Activated CD8-positive, alpha-beta memory T cell treated with anti-CD3 and anti-CD28 coated beads for 4 hours (primary cell): ENCODE data around the gene USP50.
"Not testable (repeated sequence)": the region's sequence is repeated elsewhere in the genome, so short reads cannot be mapped to it uniquely, and the experiment has no call there.

Source experiments
- DNase-seq, 2 donors: peaks; one replicate each; pipeline ENCODE4 v3.0.0-alpha.2; 2020; ENCODE audit warnings: low read depth in 2 of 2

USP50 gene

GRCh38 chr15:50546566-50546965 is at the start of gene USP50:
Gene USP50 (minus strand): TSS chr15:50546666. CDS start chr15:50546525, 141 bp downstream.
- no peak for DNase-seq

- DNase-seq: no peak
Observed at GRCh38 chr15:50594311-50594710, 47.8 kb upstream of the USP50 start.

GRCh38 chr15:50593761-50594160 is 47.3 kb upstream of the USP50 start:
- no peak for DNase-seq

- no peak for DNase-seq
Observed at GRCh38 chr15:50590288-50590687, 43.8 kb upstream of the USP50 start.

GRCh38 chr15:50577492-50577891 is 31.0 kb upstream of the USP50 start:
- no peak for DNase-seq

GRCh38 chr15:50576166-50576565 is 29.7 kb upstream of the USP50 start:
- no peak for DNase-seq

GRCh38 chr15:50573842-50574241 is 27.4 kb upstream of the USP50 start:
- DNase-seq: not testable (repeated sequence)

- DNase-seq: no peak
Observed at GRCh38 chr15:50563756-50564155, 17.3 kb upstream of the USP50 start.

GRCh38 chr15:50562735-50563640 is 16.5 kb upstream of the USP50 start:
- no peak for DNase-seq

GRCh38 chr15:50558012-50558411 is 11.5 kb upstream of the USP50 start:
- DNase-seq: no peak

GRCh38 chr15:50556642-50557371 is 10.3 kb upstream of the USP50 start:
- no peak for DNase-seq

- DNase-seq: no peak
Observed at GRCh38 chr15:50552238-50552637, 5.8 kb upstream of the USP50 start.

- DNase-seq: no peak
Observed at GRCh38 chr15:50549326-50549725, 2.9 kb upstream of the USP50 start.

GRCh38 chr15:50544368-50544767 is 2.1 kb downstream of the USP50 start:
- no peak for DNase-seq

GRCh38 chr15:50543556-50543955 is 2.9 kb downstream of the USP50 start:
- no peak for DNase-seq

- DNase-seq: no peak
Observed at GRCh38 chr15:50542887-50543210, 3.6 kb downstream of the USP50 start.

- DNase-seq: no peak
Observed at GRCh38 chr15:50531766-50532165, 14.7 kb downstream of the USP50 start.

- no peak for DNase-seq
Observed at GRCh38 chr15:50531163-50531562, 15.3 kb downstream of the USP50 start.

- no peak for DNase-seq
Observed at GRCh38 chr15:50523851-50524251, 22.6 kb downstream of the USP50 start.

- DNase-seq: no peak
Observed at GRCh38 chr15:50519740-50520425, 26.6 kb downstream of the USP50 start.

GRCh38 chr15:50513001-50513400 is 33.5 kb downstream of the USP50 start:
- no peak for DNase-seq

GRCh38 chr15:50506121-50506520 is 40.3 kb downstream of the USP50 start:
- no peak for DNase-seq
